ENCODE results near the gene RPS27A. TPM values are rescaled to one million over a fixed set of nuclear protein-coding genes. Genes with fewer than 3 reads are reported as not detected.
"Not testable (repeated sequence)": the region's sequence is repeated elsewhere in the genome, so short reads cannot be mapped to it uniquely, and the experiment has no call there.

Gene RPS27A
- total RNA-seq, 1 donor: 641 TPM

DNA sequence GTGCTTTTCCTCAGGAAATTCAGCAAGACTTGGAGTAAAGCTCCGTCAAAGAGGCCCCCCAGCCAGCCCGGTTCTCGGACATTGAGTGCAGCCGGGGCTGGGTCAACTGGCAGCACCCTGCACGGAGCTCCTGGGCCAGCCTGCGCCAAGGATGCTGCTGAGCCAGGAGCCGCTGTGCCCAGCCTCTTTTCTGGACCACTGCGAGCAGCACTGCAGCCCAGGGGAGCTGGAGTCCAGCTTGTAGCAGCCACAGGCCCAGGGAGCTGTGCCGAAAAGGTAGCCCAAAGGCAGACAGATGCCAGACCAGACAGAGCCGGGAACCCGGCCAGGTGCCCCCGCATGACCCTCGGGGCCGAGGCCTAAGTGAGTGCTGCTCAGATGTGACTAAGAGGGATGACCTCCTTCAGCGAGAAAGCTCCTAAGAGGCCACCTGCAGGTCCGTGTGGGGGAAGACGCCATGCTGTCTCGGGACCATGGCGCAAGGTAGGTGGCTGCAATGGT is 7.7 kb upstream of the RPS27A start:
- no peak for DNase-seq (ENCODE audit: insufficient read length, low spot score, missing footprints)
- H3K79me2 ChIP-seq (ENCODE audit: insufficient read depth, low read length): peaks cover 30% of the 10 kb centered on the region

DNA sequence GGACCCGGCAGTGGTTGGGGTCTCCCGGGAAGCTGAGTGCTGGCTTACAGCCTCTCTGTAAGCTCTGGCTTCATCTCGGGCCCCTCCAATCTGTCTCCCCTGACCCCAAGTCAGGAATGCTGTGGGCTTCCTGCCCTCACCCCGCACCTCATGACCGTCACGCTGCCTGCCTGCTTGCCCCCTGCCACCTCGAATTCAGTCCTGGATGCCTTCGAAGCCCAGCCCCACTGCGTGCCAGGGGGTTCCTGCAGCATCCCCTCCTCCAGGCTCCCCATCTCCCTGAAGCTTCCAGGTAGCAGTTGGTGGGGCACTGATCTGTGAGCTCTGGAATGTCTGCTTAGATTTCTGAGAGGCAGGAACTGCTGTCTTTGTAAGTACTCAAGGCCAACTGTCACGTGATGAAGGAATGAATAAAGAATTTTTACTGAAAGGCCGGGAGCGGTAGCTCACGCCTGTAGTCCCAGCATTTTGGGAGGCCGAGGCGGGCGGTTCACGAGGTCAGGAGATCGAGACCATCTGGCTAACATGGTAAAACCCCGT is 6.9 kb upstream of the RPS27A start:
- Histone ChIP-seq H4K20me1 (ENCODE audit: insufficient read depth, low read length) (peaks cover 10% of the 10 kb centered on the region), H3K4me3 (ENCODE audit: insufficient read depth, low read length) (no peak overlapping the region), H3K79me2 (ENCODE audit: insufficient read depth, low read length) (peaks cover 37% of the 10 kb centered on the region), H3K36me3 (ENCODE audit: insufficient read depth, low read length) (no peaks in the 10 kb centered on the region), H3K27ac (ENCODE audit: low read depth, low read length) (no peak overlapping the region), H3K4me2 (ENCODE audit: insufficient read depth, low read length) (no peak overlapping the region), H3K4me1 (ENCODE audit: insufficient read depth, low read length) (no peaks in the 10 kb centered on the region), H3K27me3 (ENCODE audit: insufficient read depth, low read length) (no peaks in the 10 kb centered on the region), H2AFZ (ENCODE audit: low read length) (no peak overlapping the region), H3K9me3 (ENCODE audit: low read depth, low read length) (no peaks in the 10 kb centered on the region)
- DNase-seq (ENCODE audit: insufficient read length, low spot score, missing footprints): no peak
- TF ChIP-seq CTCF (IDR thresholded peaks at IDR 0.05; ENCODE audit: extremely low read depth, low read depth, low read length): no peak

More for the DNA sequence above, 7.7 kb upstream of the RPS27A start:
- Histone ChIP-seq H2AFZ (ENCODE audit: low read length) (peak overlapping the region; percentile 32), H3K27me3 (ENCODE audit: insufficient read depth, low read length) (no peaks in the 10 kb centered on the region), H3K27ac (ENCODE audit: low read depth, low read length) (no peak overlapping the region), H3K4me1 (ENCODE audit: insufficient read depth, low read length) (no peaks in the 10 kb centered on the region), H4K20me1 (ENCODE audit: insufficient read depth, low read length) (peaks cover 10% of the 10 kb centered on the region), H3K9me3 (ENCODE audit: low read depth, low read length) (no peaks in the 10 kb centered on the region), H3K36me3 (ENCODE audit: insufficient read depth, low read length) (no peaks in the 10 kb centered on the region), H3K4me3 (ENCODE audit: insufficient read depth, low read length) (no peak overlapping the region), H3K4me2 (ENCODE audit: insufficient read depth, low read length) (no peak overlapping the region)
- TF ChIP-seq CTCF (IDR thresholded peaks at IDR 0.05; ENCODE audit: extremely low read depth, low read depth, low read length): no peak

DNA sequence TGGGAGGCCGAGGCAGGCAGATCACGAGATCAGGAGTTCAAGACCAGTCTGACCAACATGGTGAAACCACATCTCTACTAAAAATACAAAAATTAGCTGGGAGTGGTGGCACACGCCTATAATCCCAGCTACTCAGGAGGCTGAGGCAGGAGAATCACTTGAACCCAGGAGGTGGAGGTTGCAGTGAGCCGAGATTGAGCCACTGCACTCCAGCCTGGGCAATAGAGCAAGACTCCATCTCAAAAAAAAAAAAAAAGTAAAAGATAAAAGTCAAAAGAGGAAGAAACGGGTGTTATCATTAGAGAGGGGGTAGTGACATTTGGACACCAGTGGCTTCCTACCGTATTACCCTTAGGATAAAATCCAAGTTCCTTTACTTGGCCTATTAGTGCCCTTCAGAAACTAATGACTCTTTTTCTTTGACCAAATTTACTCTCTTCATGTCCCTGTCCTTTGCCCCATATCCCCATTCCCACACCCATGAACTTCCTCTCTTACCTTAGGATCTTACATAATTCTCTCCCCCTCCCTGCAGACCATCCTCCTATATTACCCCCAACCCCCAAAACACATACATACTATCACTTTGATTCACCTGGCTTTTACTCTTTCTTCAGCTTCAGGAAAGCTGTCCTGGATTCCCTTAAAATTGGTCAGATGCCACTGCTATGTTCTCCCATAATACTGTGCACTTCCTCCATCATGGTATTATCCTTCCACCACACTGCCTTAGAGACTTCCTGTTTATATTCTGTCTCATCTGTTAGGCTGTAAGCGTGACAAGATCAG is 4.9 kb upstream of the RPS27A start:
- DNase-seq (ENCODE audit: insufficient read length, low spot score, missing footprints); H3K36me3 ChIP-seq (ENCODE audit: insufficient read depth, low read length): not testable (repeated sequence)
- peaks cover 55% of the 10 kb centered on the region for H3K79me2 ChIP-seq (ENCODE audit: insufficient read depth, low read length)

GRCh38 chr2:55228226-55228563 is 4.3 kb upstream of the RPS27A start:
- Histone ChIP-seq H3K27ac (ENCODE audit: low read depth, low read length) (no peak overlapping the region), H3K27me3 (ENCODE audit: insufficient read depth, low read length) (no peaks in the 10 kb centered on the region), H3K9me3 (ENCODE audit: low read depth, low read length) (no peaks in the 10 kb centered on the region), H2AFZ (ENCODE audit: low read length) (no peak overlapping the region), H3K36me3 (ENCODE audit: insufficient read depth, low read length) (no peaks in the 10 kb centered on the region), H3K4me3 (ENCODE audit: insufficient read depth, low read length) (no peak overlapping the region), H3K4me2 (ENCODE audit: insufficient read depth, low read length) (no peak overlapping the region), H4K20me1 (ENCODE audit: insufficient read depth, low read length) (peaks cover 12% of the 10 kb centered on the region), H3K79me2 (ENCODE audit: insufficient read depth, low read length) (peaks cover 61% of the 10 kb centered on the region), H3K4me1 (ENCODE audit: insufficient read depth, low read length) (peaks cover 6% of the 10 kb centered on the region)
- no peak for DNase-seq (ENCODE audit: insufficient read length, low spot score, missing footprints)
- no peak for TF ChIP-seq CTCF (IDR thresholded peaks at IDR 0.05; ENCODE audit: extremely low read depth, low read depth, low read length)

More for the DNA sequence above, 4.9 kb upstream of the RPS27A start:
- not testable (repeated sequence) for H3K27me3 ChIP-seq (ENCODE audit: insufficient read depth, low read length); H2AFZ ChIP-seq (ENCODE audit: low read length); H4K20me1 ChIP-seq (ENCODE audit: insufficient read depth, low read length); H3K9me3 ChIP-seq (ENCODE audit: low read depth, low read length); H3K4me3 ChIP-seq (ENCODE audit: insufficient read depth, low read length); H3K4me1 ChIP-seq (ENCODE audit: insufficient read depth, low read length); H3K4me2 ChIP-seq (ENCODE audit: insufficient read depth, low read length); H3K27ac ChIP-seq (ENCODE audit: low read depth, low read length)
